ENCODE results near the gene RNASEH1. TPM values are rescaled to one million over a fixed set of nuclear protein-coding genes. Genes with fewer than 3 reads are reported as not detected.
A peak's percentile ranks its signal among the peaks of the same experiment; 100 is the strongest.
"Not testable (repeated sequence)": the region's sequence is repeated elsewhere in the genome, so short reads cannot be mapped to it uniquely, and the experiment has no call there.

RNASEH1 gene
- total RNA-seq, 1 donor from 2014 or later, result 22.5 TPM

GRCh38 chr2:3580449-3580848 lies 22.3 kb upstream of the RNASEH1 start:
- Mint-ChIP-seq H3K9me3 (no peaks in the 10 kb centered on the region), H3K4me3 (no peak overlapping the region), H3K27me3 (ENCODE audit: low read depth) (no peaks in the 10 kb centered on the region), H3K4me1 (peaks cover 36% of the 10 kb centered on the region), H3K27ac (no peak overlapping the region), H3K36me3 (peaks cover 41% of the 10 kb centered on the region)
- TF ChIP-seq CTCF (IDR thresholded peaks at IDR 0.05; ENCODE audit: unreplicated experiment), result no peak
- no peak for DNase-seq (ENCODE audit: low spot score in 2 of 2, unreplicated experiment in 2 of 2)

DNA sequence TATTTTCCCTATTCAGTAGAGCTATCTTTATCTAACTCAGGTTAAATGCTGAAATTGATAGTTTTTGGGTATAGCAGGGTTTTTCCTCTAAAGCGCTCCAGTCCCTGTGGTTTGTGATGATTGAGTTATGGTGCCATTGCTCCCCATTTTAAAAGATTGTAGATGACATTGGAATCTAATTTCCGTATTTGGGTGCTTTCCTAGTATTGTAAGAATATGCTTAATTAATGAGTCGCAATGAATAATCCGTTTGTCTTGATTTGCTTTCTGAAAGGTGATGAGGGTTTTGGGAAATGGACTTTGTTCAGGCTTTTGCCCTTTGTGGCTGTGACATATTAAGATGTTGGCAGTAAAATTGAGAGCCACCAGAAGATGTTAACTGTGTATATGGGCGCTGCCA lies 20.9 kb upstream of the RNASEH1 start:
- H3K9me3 Mint-ChIP-seq, result no peaks in the 10 kb centered on the region
- no peaks in the 10 kb centered on the region for H3K27me3 Mint-ChIP-seq (ENCODE audit: low read depth)
- H3K4me1 Mint-ChIP-seq, result peaks cover 36% of the 10 kb centered on the region
- TF ChIP-seq CTCF (IDR thresholded peaks at IDR 0.05; ENCODE audit: unreplicated experiment), result no peak
- peaks cover 37% of the 10 kb centered on the region for H3K36me3 Mint-ChIP-seq
- DNase-seq (ENCODE audit: low spot score in 2 of 2, unreplicated experiment in 2 of 2), result no peak
- H3K4me3 Mint-ChIP-seq, result no peak overlapping the region
- H3K27ac Mint-ChIP-seq, result peak overlapping the region; percentile 14

DNA sequence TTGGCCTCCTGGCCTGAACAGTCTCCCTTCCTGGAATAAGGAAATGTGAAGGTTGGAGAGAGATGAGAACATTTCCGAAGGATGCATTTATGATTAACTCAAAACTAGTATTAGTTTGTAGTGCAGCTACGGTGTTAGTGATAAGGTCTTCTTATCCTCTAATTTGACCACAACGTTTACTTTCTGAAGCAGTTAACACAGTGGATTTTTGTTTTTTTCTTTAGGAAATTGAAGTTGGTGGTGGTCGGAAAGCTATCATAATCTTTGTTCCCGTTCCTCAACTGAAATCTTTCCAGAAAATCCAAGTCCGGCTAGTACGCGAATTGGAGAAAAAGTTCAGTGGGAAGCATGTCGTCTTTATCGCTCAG lies 18.1 kb upstream of the RNASEH1 start:
- Mint-ChIP-seq H3K4me1 (peaks cover 36% of the 10 kb centered on the region), H3K27ac (peak overlapping the region; percentile 98), H3K36me3 (peaks cover 37% of the 10 kb centered on the region), H3K4me3 (peak overlapping the region; percentile 91)
- not testable (repeated sequence) for H3K27me3 Mint-ChIP-seq (ENCODE audit: low read depth); DNase-seq (ENCODE audit: low spot score in 2 of 2, unreplicated experiment in 2 of 2); H3K9me3 Mint-ChIP-seq

- H3K27me3 Mint-ChIP-seq (ENCODE audit: low read depth), result no peaks in the 10 kb centered on the region
- TF ChIP-seq CTCF (IDR thresholded peaks at IDR 0.05; ENCODE audit: unreplicated experiment), result no peak
- peak overlapping the region; percentile 98 for H3K27ac Mint-ChIP-seq
- H3K36me3 Mint-ChIP-seq, result peaks cover 34% of the 10 kb centered on the region
- H3K4me1 Mint-ChIP-seq, result peaks cover 36% of the 10 kb centered on the region
- no peaks in the 10 kb centered on the region for H3K9me3 Mint-ChIP-seq
- H3K4me3 Mint-ChIP-seq, result peak overlapping the region; percentile 91
- DNase-seq (ENCODE audit: low spot score in 2 of 2, unreplicated experiment in 2 of 2), result peak in 1 of 2 experiments; percentile 43
Measured at GRCh38 chr2:3575534-3576262, 17.6 kb upstream of the RNASEH1 start.

- DNase-seq (ENCODE audit: low spot score in 2 of 2, unreplicated experiment in 2 of 2), result no peak
- Mint-ChIP-seq H3K4me3 (peak overlapping the region; percentile 91), H3K4me1 (peaks cover 31% of the 10 kb centered on the region), H3K36me3 (peaks cover 26% of the 10 kb centered on the region), H3K27me3 (ENCODE audit: low read depth) (no peaks in the 10 kb centered on the region), H3K27ac (no peak overlapping the region), H3K9me3 (no peaks in the 10 kb centered on the region)
- TF ChIP-seq CTCF (IDR thresholded peaks at IDR 0.05; ENCODE audit: unreplicated experiment), result no peak
Measured at GRCh38 chr2:3574155-3574554, 16.0 kb upstream of the RNASEH1 start.

DNA sequence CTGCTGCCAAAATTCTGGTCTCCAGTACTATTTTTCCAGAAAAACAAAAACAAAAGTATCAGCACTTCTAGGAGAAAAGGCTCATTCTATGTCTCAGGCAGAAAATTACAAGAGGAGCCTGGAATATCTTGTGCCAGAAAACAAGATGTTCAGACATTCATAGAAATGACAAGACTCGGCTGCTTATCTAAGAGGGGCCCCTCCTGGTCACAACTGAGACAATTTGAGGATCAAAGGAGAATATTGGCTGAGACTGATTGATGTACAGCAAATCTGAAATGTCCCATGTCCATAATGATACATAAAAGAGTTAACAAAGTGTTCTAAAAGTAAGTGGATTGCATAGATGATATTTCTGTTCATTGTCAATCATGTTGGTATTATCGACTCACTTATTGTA lies 14.5 kb upstream of the RNASEH1 start:
- Mint-ChIP-seq H3K9me3 (no peaks in the 10 kb centered on the region), H3K4me3 (no peak overlapping the region), H3K27me3 (ENCODE audit: low read depth) (no peaks in the 10 kb centered on the region), H3K4me1 (peaks cover 16% of the 10 kb centered on the region), H3K36me3 (peaks cover 14% of the 10 kb centered on the region), H3K27ac (no peak overlapping the region)
- DNase-seq (ENCODE audit: low spot score in 2 of 2, unreplicated experiment in 2 of 2), result no peak
- no peak for TF ChIP-seq CTCF (IDR thresholded peaks at IDR 0.05; ENCODE audit: unreplicated experiment)

Data from mesothelial cell of epicardium (in vitro differentiated cells).